GM10248 (cell line): Measurements from ENCODE around the gene SCAP.

ENCODE experiments used
- CTCF ChIA-PET: fragments of 300-600 bp; sonication (Branson Sonifier 250); formaldehyde crosslinking; extraction: SDS; loops from one replicate; lab custom pipeline; 2021; ENCODE audit warnings: antibody characterized with exemption; lab: Yijun Ruan, JAX
- POLR2A ChIA-PET: fragments of 350-650 bp; sonication (Branson Sonifier 250); formaldehyde crosslinking; extraction: SDS; loops from one replicate; lab custom pipeline; 2020; ENCODE audit warnings: antibody characterized with exemption; lab: Yijun Ruan, JAX
- DNase-seq: peaks from one replicate; pipeline ENCODE4 v3.0.0; 2012; ENCODE audit errors: extremely low spot score
- TF ChIP-seq, protein P1 (sequence below): IDR thresholded peaks from 2 replicates; pipeline ENCODE4 v1.5.1; 2012; ENCODE audit warnings: mild to moderate bottlenecking, low read depth; ENCODE audit errors: extremely low read depth, missing control alignments, control extremely low read depth

The SCAP gene

DNA sequence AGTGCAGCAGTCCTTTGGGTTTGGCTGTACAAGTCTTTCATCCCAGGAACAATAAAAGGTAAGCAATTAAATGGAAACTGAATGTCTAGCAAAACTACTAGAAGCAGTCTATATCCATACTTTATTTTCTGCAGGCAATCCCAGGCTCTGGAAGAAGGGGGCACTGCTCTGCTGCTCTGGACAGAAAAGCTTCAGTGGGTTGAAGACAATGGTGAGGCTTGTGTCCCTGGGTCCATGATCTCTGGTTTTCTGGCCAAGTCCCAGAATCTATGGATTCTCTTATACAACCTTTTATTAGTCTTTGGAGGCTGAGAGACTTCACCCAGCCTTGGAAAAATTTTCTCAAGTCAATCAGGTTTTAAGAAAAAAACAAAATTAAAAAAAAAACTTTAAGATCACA, 35.6 kb downstream of the SCAP start:
- CTCF ChIA-PET: interaction anchor here (1.2 to 3.8 kb wide), 4 partner anchors 10 to 20 kb away, joined by 4 to 16 read pairs (median 8); no protein-coding TSS in a partner anchor
- TF ChIP-seq, protein P1, sequence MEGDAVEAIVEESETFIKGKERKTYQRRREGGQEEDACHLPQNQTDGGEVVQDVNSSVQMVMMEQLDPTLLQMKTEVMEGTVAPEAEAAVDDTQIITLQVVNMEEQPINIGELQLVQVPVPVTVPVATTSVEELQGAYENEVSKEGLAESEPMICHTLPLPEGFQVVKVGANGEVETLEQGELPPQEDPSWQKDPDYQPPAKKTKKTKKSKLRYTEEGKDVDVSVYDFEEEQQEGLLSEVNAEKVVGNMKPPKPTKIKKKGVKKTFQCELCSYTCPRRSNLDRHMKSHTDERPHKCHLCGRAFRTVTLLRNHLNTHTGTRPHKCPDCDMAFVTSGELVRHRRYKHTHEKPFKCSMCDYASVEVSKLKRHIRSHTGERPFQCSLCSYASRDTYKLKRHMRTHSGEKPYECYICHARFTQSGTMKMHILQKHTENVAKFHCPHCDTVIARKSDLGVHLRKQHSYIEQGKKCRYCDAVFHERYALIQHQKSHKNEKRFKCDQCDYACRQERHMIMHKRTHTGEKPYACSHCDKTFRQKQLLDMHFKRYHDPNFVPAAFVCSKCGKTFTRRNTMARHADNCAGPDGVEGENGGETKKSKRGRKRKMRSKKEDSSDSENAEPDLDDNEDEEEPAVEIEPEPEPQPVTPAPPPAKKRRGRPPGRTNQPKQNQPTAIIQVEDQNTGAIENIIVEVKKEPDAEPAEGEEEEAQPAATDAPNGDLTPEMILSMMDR: peak; percentile 29
- no peak for DNase-seq
- POLR2A ChIA-PET: no interaction called here

DNA sequence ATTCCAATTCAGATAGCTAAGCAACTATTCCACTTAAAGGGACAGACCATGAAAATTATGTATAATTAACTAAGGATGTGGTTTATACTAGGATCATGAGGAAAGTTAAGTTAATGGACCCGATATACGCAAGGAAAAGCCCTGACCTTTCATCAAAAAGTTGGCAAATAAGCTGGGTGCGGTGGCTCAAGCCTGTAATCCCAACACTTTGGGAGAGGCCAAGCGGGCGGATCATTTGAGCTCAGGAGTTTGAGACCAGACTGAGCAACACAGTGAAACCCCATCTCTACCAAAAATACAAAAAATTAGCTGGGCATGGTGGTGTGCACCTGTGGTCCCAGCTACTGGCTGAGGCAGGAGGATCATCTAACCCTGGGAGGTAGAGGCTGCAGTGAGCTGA, 39.6 kb downstream of the SCAP start:
- POLR2A ChIA-PET: no interaction called here
- CTCF ChIA-PET: interaction anchor here (1.1 to 1.5 kb wide), 4 partner anchors 15 to 40 kb away, joined by 3 to 9 read pairs (median 4); partner anchors contain the start of gene SCAP
- TF ChIP-seq, protein P1: no peak
- no peak for DNase-seq

DNA sequence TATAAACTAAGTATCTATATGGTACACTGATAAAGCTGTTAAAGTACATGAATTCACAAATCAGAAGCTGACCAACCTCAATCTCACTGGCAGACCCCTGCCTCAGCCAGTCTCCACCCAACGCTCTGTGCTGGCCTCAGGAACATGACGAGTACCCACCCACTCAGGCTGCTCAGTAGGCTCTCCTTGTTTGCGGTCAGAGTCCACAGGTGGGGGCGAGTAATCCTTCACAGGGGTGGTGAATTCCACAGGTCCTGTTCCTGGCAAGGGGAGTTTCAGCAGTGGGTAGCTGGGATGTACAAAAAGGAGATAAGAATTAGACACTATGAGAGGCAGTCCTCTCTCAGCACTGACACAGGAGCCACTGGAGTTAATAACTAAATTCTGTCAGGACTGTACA, 40.9 kb downstream of the SCAP start:
- DNase-seq: no peak
- TF ChIP-seq, protein P1: no peak
- CTCF ChIA-PET: interaction anchor here (0.9 to 3.0 kb wide), 5 partner anchors 12 to 52 kb away, joined by 3 to 23 read pairs (median 4); partner anchors contain the start of gene SCAP
- POLR2A ChIA-PET: no interaction called here

DNA sequence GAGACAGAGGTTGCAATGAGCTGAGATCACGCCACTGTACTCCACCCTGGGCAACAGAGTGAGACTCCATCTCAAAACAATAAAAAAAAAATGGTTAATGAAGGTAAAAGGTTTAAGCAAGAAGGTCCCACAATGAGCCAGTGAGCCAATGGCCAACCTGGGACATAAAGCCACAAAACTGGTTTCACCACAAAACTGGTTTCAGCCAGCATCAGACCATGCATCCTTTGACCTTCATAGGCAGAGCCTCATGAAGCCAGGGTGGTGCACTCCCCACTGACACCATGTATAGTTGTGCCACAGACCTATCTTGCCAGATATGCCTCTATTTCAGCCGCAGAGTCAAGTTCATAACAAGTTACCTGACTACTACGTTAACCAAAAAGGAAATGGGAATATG, 41.9 kb downstream of the SCAP start:
- no peak for DNase-seq
- TF ChIP-seq, protein P1: no peak
- CTCF ChIA-PET: interaction anchor here (1.3 to 3.0 kb wide), 5 partner anchors 11 to 53 kb away, joined by 3 to 23 read pairs (median 4); partner anchors contain the start of gene SCAP
- POLR2A ChIA-PET: no interaction called here

DNA sequence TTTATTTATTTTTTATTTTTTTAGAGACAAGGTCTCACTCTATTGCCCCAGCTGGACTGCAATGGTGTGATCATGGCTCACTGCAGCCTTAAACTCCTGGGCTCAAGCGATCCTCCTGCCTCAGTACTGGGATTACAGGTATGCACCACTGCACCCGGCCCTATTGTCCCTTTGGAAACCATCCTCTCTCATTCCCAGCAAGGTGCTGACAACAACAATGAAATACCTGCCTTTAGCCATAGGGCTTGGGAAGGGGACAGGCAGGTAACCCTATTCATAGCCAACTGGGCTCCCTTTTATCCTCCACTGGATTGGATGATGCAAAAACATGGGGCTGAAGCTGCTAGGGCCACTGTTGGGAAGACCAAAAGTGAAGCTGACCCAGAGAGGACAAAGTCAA, 43.1 kb downstream of the SCAP start:
- DNase-seq: no peak
- ChIA-PET CTCF (interaction anchor here (1.3 to 4.2 kb wide), 3 partner anchors 10 to 30 kb away, joined by 3 to 23 read pairs (median 21); no protein-coding TSS in a partner anchor), POLR2A (interaction anchor here (0.6 kb wide), 1 partner anchor 765 kb away, joined by 4 read pairs; no protein-coding TSS in a partner anchor)
- TF ChIP-seq, protein P1: no peak

DNA sequence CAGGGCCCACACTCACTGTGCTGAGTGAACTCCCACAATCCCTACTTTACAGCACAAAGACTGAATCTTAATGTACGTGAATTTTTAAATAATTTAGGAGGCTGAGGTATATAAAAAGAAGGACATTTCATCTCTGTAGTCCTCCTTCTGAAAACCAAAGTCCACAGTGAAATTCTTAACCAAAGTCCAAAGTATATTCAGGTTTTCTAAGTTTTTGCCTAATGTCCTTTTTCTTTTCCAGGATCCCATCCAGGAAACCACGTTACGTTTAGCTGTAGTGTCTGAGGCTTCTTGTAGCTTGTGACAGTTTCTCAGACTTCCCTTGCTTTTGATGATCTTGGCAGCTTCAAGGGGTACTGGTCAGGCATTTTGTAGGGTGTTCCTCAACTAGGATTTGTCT, 44.5 kb downstream of the SCAP start:
- TF ChIP-seq, protein P1: no peak
- no peak for DNase-seq
- CTCF ChIA-PET: interaction anchor here (0.7 to 4.2 kb wide), 4 partner anchors 9 to 44 kb away, joined by 3 to 21 read pairs (median 6); partner anchors contain the start of gene SCAP
- POLR2A ChIA-PET: interaction anchor here (0.6 kb wide), 1 partner anchor 123 kb away, joined by 3 read pairs; no protein-coding TSS in a partner anchor
